HG03469 (cell line): ENCODE data around the gene ADAMTS17.

ENCODE experiments used
- ATAC-seq: cut with Tn5 transposase; IDR thresholded peaks from one replicate; pipeline ENCODE4 v1.9.1; 2021; ENCODE audit warnings: mild to moderate bottlenecking, moderate library complexity, moderate number of reproducible peaks; ENCODE audit not compliant: unreplicated experiment

The ADAMTS17 gene

DNA sequence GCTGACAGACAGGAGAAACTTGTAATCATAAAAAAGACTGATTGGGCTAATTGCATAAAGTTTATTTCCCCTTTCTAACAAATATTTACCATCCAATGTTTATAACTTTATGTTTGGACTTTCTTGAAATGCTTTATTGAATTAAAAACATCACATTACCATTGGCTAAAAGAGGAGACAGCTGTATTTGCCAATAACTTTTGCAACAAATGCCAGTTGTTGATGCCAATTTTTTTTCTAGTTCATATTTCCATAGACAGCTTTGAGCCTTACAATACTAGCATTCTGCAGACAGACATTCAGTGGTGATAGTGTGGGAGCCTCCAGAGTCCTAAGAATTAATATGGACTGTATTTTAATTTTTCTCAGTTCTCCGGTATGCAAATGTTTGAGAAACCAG, 198.4 kb downstream of the ADAMTS17 start:
- no peak for ATAC-seq

GRCh38 chr15:100141311-100142001, 200.3 kb downstream of the ADAMTS17 start:
- ATAC-seq = no peak

GRCh38 chr15:100140527-100141308, 201.1 kb downstream of the ADAMTS17 start:
- ATAC-seq = no peak

DNA sequence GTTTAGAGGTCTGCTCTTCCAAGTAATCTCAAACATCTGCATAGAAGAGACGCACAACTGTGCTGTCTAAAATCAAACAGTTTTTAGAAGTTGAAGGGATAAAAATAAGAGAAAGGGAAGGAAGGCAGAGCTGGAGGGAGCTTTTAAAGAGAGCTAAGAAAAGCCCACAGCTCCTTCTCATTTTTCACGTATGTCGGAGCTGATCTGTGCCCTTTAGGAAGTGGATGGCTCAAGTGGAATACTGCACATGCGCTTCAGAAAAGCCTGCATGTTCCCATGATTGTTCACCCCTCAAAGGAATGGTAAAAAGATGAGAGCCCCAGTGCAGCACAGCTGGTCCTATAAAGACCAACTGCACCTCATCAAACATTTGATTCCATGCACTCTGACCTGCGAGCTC, 207.2 kb downstream of the ADAMTS17 start:
- ATAC-seq = no peak

DNA sequence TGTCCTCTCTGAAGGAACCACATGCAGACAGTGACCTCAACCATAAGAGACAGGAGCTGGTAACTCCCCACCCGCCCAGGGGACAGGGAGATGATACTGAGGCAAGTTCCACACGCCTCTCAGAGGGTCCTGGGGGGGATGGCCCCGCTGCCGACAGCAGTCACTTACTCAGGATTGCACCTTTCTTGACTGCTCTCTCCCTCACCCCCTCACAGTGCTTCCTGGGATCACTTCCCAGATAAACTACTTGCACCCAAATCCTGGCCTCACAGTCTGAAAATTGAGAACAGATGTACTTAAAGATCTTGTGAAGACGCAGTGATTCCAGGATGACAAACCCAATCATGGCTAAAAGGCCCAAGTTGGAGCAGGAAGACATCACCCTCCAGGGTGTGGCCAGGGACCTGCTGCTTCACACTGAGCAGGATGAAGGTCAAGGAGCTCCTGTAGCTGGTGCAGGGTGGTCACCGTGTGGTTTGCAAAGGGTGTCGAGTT, 207.6 kb downstream of the ADAMTS17 start:
- ATAC-seq = no peak

DNA sequence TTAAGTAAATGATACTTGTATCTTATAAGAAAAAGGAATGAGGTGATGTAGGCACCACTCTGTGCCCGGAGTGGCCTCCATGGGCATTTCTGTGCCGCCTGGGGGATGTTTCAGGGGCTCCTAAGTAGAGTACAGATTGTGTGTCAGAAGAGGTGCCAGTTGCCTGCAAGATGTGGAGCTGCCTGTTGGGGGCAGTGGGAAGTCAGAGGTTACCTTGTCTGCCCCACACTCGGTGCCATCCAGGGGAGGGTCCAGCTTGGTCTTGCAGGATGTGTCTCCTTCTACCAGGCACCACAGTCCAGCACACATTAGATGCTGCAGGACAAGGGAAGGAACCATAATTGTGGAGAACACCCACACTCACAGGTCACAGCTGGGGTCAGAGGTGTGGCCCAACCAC, 208.8 kb downstream of the ADAMTS17 start:
- ATAC-seq = no peak

DNA sequence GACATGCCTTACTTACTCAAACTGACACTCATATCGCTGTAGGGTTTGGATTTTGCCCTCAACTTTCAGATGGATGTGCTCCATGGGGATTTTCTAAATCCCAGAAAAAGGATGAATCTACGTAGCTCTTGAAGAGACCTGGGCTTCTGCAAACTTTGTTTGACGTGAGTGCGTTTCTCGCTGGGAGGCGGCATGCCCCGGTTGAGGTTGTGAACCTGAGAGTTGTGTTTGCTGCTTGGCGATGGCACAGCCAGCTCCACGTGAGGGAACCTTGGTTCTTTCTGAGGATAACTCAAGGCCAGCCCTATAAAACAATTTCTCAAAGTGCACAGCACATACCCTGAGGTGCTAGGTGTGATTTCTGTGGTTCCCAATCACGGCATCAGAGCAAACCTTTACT, 209.5 kb downstream of the ADAMTS17 start:
- no peak for ATAC-seq

- no peak for ATAC-seq
These were observed 210.2 kb downstream of the ADAMTS17 start for GRCh38 chr15:100131321-100132224.

DNA sequence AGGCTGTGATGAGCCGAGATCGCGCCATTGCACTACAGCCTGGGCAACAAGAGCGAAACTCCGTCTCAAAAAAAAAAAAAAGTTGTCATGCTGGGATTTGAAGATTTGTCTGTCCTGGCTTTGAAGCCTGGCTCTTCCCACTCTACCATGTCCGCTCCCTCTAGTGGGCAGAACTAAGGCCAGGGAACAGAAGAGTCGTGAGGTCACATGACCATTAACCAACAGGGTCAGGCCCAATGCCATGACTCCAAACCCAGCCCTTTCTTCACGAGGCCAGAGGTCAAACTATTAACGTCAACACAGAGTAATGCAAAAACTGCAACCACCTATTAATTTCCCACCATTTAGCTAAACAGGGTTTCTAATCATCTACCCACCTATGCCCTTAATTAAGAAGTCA, 212.1 kb downstream of the ADAMTS17 start:
- no peak for ATAC-seq

DNA sequence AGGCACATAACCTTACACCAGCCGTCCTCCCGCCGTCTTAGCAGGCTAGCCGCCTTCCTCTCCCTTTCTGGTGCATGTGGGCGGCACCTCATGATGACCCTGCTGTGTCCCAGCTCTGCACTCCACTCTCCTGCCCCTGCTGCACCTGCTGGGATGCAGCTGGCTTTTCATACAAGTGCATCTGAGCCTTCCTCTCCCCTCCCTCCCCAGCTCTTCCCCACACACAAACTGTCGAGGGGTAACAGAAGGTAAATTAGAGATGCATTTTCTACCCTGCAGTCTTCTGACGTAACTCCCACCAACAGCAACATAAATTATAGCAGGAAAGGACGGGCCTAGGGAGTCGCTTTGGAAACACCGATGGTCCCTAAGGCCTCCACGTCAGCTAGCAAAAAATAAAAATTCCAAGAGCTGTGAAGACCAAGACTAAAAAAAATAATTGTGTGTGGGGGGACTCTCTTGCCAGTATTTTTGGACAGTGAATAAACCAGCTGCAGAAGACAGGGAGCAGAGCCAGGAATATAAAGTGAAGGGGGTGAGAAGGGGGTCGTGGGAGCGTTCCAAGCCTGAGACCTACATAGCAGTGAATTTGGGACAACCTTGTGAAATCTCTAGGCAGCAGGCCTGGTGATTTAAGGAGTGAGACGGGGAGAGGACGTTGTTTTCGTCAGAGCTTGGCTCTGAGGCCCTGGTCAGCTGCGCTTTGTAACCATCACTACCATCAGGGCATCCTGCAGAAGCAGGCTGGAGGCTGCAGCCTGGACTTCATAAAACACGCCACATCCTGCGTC, 216.2 kb downstream of the ADAMTS17 start:
- ATAC-seq = no peak

DNA sequence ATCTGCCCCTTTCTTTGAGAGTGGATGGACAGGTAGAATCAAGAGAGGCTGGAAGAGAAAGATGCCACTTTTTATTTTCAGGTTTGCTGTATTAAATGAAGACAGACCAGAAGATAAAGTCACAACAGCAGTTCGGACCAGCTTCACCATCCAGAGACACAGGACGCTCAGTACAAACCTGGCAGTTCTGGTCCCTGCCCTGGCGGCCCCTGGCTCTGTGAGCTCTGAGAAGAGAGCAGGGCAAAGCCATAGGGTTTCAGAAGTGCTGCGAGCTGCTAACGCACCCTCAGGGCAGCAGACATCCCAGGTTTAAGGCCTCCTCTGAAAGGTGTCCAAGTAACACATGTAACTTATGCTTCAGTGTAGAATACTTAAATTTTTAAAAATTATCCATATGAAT, 216.8 kb downstream of the ADAMTS17 start:
- ATAC-seq = no peak

DNA sequence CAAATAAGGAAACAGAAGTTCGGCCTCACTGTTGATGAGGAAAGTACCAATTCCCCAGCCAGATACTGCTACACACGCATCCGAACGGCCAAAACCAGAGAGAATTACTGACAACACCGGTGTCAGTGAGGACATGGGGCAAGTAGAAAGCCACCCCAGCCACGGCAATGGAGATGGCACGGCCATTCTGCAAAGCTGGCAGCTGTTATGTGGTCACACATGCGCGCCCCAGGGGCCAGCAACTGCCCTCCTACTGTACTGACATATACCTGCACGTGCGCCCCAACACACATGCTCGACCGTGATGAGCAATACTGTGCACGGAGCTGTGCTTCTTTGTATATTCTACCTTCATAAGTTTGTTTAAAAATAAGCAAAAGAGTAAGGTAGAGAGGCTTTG, 217.4 kb downstream of the ADAMTS17 start:
- no peak for ATAC-seq

DNA sequence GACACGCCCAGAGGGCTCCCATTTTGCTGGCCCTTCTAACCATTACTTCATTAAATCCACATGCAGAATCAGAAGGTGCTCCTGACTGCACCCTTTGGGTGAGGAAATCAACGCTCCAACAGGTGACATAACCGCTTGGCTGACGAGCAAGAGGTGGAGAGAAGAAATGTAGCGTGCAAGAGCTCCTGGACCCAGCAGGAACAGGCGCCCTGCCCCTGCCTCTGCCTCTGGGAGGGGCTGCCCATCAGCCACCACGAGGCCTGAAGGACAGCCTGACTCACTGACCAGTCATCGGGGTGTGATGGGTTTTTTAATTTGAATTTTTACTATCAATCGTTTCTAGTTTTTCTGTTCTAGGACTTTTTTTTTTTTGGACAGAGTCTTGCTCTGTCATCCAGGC, 218.2 kb downstream of the ADAMTS17 start:
- no peak for ATAC-seq

DNA sequence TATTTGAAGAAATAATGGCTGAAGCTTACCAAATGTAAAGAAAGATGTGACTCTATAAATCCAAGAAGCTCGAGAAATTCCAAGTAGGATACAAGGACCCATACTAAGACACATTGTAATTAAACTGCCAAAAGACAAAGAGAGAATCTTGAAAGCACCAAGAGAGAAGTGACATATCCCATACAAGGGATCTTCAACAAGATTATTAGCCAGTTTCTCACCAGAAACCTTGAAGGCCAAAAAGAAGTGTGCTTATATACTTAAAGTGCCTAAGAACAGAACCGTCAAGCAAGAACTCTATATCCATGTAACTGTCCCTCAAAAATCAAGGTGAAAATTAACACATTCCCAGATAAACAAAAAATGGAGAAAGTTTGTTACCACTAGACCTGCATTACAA, 220.5 kb downstream of the ADAMTS17 start:
- no peak for ATAC-seq

GRCh38 chr15:100120111-100120510, 221.7 kb downstream of the ADAMTS17 start:
- no peak for ATAC-seq

DNA sequence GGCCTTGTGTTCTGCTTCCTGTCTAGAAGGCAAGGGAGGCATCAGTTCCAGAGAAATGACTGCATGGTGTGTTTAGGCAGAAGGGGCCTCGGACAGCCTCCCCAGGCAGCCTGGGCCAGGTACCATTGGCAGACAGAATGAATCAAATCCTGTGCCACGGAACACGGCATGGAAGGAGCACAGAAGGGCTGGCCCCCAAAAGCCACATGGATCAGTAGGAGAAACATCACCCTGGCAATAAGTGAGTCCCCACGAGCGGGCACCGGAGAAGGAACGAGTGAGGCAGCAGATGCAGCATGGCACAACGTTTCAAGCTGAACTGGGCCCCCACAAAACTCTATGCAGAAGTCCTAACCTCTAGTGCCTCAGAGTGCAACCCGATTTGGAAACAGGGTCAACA, 223.2 kb downstream of the ADAMTS17 start:
- no peak for ATAC-seq

DNA sequence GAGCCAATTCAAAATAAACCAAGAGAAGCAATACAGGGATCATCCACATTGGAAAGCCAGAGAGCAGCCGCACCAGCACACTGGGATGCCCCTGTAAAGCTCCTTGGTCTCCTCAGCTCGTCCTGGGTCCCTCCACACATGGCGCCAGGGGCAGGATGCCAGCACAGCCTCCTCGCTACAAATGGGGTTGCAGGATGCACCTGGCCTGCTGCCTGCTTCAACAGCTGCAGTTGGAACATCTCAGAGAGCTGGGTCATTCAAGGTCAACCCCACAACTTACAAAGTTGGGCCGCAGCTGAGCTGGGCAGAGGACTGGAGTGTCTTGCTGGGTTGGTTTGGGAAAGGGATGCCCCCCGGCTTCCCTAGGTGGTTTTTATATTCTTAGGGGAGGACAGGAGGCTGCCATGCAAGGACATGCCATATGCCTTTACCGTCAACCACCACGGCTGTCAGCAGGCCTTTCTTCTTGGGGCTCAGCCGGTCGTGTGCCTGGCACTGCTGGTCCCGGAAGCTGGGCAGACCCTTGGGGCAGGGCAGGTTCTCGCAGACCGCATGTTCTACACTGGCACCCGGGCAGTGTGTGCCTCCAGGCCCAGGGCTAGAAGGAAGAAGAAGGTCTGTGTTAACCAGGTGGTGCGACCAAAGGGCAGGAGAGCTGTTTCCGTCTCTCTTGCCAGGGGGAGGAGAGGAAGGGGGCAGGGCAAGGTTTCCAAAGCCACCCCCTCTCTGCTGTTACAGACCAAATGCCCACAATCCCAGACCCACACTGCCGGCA, 225.2 kb downstream of the ADAMTS17 start:
- no peak for ATAC-seq

DNA sequence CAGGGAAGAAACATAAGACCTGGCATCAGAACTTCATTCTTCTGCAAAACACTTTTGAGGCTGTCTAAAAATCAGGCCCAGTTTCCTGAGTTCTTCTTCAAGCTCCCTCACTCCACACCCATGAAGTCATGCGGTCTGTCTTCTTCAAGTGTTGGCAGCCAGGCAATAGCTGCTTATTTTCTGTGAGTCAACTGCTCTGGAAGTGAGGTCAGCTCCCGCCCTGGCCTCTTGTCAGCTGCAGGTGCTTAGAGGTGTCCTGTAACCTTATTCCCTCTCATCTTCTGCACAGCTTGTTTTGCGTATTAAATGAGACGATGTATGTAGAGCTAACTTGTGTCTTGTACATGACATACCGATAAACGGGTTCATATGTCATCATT, 226.1 kb downstream of the ADAMTS17 start:
- no peak for ATAC-seq

GRCh38 chr15:100115066-100115710, 226.6 kb downstream of the ADAMTS17 start:
- no peak for ATAC-seq
